HG03103 (cell line): ENCODE measurements around the gene TBC1D3I.
"Not testable (repeated sequence)": the region's sequence is repeated elsewhere in the genome, so short reads cannot be mapped to it uniquely, and the experiment has no call there.

Experiments used
- ATAC-seq: cut with Tn5 transposase; IDR thresholded peaks from one replicate; pipeline ENCODE4 v1.9.1; 2021; ENCODE audit warnings: low read depth; ENCODE audit not compliant: unreplicated experiment

The TBC1D3I gene

DNA sequence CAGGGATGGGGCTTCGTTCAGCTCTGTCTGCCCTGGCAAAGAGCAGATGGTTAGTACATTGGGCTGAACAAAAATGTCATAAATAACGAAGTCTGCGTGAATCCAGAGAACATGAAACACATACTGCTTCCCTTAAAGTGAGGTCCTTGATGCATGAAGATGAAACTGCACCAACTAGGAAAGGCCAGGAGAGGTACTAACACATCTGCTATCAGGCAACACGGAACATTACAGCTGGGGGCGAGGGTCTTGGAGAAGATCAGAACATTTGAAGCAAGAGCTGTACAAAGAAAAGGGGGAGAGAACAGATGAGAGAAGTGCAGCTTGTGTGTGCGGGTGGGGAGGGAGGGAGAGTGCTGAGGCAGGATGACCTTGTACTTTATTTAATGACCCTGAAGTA lies 57.0 kb downstream of the TBC1D3I start:
- ATAC-seq: not testable (repeated sequence)

DNA sequence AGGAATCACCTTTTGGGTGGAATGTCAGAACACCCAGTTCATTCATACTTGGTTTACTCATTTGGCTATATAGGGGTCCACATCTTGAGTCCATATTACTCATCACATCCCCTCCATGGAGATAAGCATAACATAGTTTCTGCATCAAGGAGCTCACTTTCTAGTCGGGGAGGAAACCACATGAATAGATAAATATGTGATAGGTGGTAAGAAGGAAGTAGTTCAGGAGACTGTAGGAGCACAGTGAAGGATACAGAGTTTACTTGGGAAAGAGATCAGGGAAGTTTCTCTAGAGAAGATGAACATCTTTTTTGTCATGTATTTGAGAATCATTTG lies 57.9 kb downstream of the TBC1D3I start:
- ATAC-seq: not testable (repeated sequence)

DNA sequence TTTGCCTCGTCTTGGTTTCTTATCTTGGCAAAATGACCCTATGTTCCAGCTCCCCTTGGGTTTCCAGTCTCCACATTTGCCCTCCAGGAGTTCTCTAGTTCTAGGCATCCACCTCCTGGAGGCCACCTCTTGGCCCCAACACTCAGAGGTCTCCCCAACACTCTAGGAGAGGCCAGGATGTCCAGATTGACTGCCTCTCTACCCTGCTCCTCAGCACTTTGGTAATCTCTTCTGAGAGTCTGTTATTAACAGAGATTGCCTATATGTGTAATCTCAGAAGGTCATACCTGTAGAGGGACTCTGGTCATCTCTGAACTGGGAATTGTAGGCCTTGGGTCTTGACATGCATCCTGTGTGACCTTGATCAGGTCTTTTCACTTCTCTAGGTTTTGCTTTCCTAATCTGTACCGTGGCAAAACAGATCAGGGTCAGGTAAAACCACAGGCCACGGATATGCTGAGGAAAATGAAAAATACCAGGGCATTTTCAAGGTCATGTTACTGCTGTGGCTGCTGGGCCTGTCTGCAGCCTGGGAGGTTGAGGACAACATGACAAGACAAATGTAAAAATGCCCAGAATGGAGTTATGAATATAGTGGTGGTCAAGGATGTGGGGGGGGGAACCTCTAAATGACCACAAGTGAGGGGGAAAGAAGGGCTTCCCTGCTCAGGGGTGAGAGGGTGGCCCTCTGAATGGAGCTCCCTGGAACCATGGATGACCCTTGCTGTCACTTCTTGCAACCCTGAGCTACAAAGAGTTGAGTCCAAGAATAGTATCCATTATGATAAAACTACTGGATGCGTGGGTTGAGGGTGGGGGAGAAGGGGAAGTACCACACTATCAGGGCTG lies 58.5 kb downstream of the TBC1D3I start:
- ATAC-seq: no peak

DNA sequence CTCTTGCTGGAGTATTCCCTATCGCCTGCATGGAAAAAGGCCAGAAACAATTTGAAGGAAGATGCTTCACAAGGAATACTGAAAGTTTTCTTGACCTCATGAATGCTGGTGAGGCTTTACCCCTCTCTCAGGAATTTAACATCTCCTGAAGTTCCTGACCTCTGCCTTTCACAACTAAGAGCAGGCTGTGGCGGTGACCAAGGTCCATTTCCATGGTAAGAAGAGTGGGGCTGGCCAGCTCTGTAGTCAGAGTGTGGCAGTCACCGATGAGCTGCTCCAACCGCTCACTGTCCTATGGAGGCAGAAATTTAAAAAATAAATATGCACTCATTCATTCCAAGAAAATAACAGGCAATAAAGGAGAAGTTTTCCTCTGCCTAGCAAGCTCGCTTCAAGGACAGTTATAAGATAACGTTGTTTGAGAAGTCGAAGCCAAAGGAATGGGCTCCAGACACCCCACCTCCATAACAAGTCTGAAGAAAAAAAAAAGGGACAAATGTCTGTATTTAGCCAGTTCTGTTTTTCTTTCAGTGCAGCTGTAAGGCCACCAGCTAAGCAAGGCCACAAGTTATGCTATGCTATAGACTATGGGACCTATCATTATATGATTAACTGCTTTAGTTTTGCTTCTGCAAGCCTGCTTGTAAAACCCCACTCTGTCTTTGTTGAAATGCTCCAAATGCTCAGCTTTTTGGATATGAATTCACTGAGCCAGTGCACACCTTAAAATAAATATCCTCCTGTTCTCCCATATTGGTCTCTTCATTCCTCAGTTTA lies 59.5 kb downstream of the TBC1D3I start:
- no peak for ATAC-seq
